Endodermal cell (in vitro differentiated cells): ENCODE measurements around the gene SPTA1. TPM values are rescaled to one million over a fixed set of nuclear protein-coding genes. Genes with fewer than 3 reads are reported as not detected.

Source experiments
- DNase-seq: peaks from one replicate; pipeline ENCODE4 v3.0.0-alpha.2; 2017
- H3K27ac ChIP-seq: 2 replicates; pipeline ENCODE4 v1.5.1; 2013; ENCODE audit warnings: mild to moderate bottlenecking, low read depth, low read length, moderate library complexity
- H3K27me3 ChIP-seq: 2 replicates; pipeline ENCODE4 v1.6.1; 2013; ENCODE audit warnings: mild to moderate bottlenecking, low read length, moderate library complexity; ENCODE audit not compliant: insufficient read depth, control insufficient read depth, poor library complexity, severe bottlenecking
- H3K36me3 ChIP-seq: 2 replicates; pipeline ENCODE4 v1.7.0; 2013; ENCODE audit warnings: mild to moderate bottlenecking, low read length, moderate library complexity; ENCODE audit not compliant: control insufficient read depth, insufficient read depth
- H3K4me1 ChIP-seq: one replicate; pipeline ENCODE4 v1.7.0; 2013; ENCODE audit warnings: low read length; ENCODE audit not compliant: control insufficient read depth, insufficient read depth
- H3K4me3 ChIP-seq: 2 replicates; pipeline ENCODE4 v1.5.1; 2013; ENCODE audit warnings: mild to moderate bottlenecking, low read length, moderate library complexity
- H3K9ac ChIP-seq: 2 replicates; pipeline ENCODE4 v1.6.1; 2013; ENCODE audit warnings: mild to moderate bottlenecking, low read length, moderate library complexity; ENCODE audit not compliant: poor library complexity, severe bottlenecking; ENCODE audit errors: extremely low read depth
- H3K9me3 ChIP-seq: 2 replicates; pipeline ENCODE4 v1.6.1; 2013; ENCODE audit warnings: mild to moderate bottlenecking, low read length, moderate library complexity; ENCODE audit not compliant: control insufficient read depth
- H3K27ac Mint-ChIP-seq: 2 replicates; pipeline ENCODE4 v1.8.0; 2020; ENCODE audit warnings: mixed read lengths
- H3K27me3 Mint-ChIP-seq: 2 replicates; pipeline ENCODE4 v1.8.0; 2021; ENCODE audit warnings: mild to moderate bottlenecking, mixed read lengths; ENCODE audit not compliant: insufficient read depth
- H3K36me3 Mint-ChIP-seq: 2 replicates; pipeline ENCODE4 v1.8.0; 2020; ENCODE audit warnings: low read depth, mixed read lengths
- H3K4me1 Mint-ChIP-seq: 2 replicates; pipeline ENCODE4 v1.8.0; 2020; ENCODE audit warnings: mixed read lengths
- H3K4me3 Mint-ChIP-seq: 2 replicates; pipeline ENCODE4 v1.8.0; 2020; ENCODE audit warnings: mild to moderate bottlenecking, moderate library complexity, mixed read lengths
- H3K9me3 Mint-ChIP-seq: 2 replicates; pipeline ENCODE4 v1.8.0; 2020; ENCODE audit warnings: mild to moderate bottlenecking, mixed read lengths
- CTCF ChIP-seq: fragments of 200-600 bp; sonication (generic); conservative IDR thresholded peaks from 2 replicates; pipeline ENCODE4 v1.5.0; 2021; ENCODE audit warnings: antibody characterized with exemption, mild to moderate bottlenecking
- WGBS, 2 experiments: methylation state at CpG; one replicate each; pipeline versions ENCODE4 v1.1.5 to v1.1.7; 2013; ENCODE audit warnings: missing lambda C conversion rate in 2 of 2, mixed read lengths in 1 of 2; ENCODE audit not compliant: insufficient coverage in 1 of 2, insufficient read length in 1 of 2; 5-methylcytosine and 5-hydroxymethylcytosine counted together
- total RNA-seq, 2 donors: library from RNA; stranded (reverse); fragmentation: NEBNext Ultra II Directional in 1 of 2; extraction: Animal tissue kit (Norgen Biotek cat#: 25700) in 1 of 2; gene quantifications; 2 replicates in 1 of 2; 3 replicates in 1 of 2; pipeline ENCODE4 v1.2.1, GENCODE V29; 2021

The SPTA1 gene
- total RNA-seq, 2 donors from 2014 or later = not detected

DNA sequence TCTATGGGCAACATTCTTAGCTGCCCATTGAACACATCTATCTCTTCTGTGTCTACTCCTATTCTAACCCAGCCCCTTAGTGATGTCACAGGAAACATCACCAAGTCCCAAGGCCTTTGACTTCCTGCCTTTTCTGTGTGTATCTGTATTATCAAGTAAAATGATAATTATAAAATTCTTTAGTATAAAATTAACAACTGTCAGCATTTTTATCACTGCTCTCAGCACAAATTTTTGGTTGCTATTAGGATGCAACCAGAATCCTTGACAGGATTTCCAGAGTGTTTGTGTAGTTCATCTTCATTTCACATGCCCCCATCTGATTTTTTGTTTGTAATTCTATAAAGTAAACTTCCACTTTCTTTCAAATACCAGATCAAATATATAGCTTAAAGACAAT is 47.6 kb downstream of the SPTA1 start:
- DNase-seq = no peak
- Mint-ChIP-seq H3K27me3 (no peaks in the 10 kb centered on the region), H3K9me3 (peaks cover 10% of the 10 kb centered on the region), H3K4me1 (no peaks in the 10 kb centered on the region), H3K27ac (no peak overlapping the region), H3K36me3 (no peaks in the 10 kb centered on the region), H3K4me3 (no peak overlapping the region)
- Histone ChIP-seq H3K4me3 (no peak overlapping the region), H3K4me1 (no peaks in the 10 kb centered on the region), H3K27ac (no peak overlapping the region), H3K9me3 (no peaks in the 10 kb centered on the region), H3K9ac (no peak overlapping the region), H3K36me3 (no peaks in the 10 kb centered on the region), H3K27me3 (no peaks in the 10 kb centered on the region)
- TF ChIP-seq CTCF = no peak

GRCh38 chr1:158638146-158638545 is 48.4 kb downstream of the SPTA1 start:
- no peak for TF ChIP-seq CTCF
- H3K4me1 Mint-ChIP-seq = no peaks in the 10 kb centered on the region
- WGBS, 2 experiments = 92 to 100% methylated on average over 2 to 4 of the region's 4 CpGs
- Histone ChIP-seq H3K9ac (no peak overlapping the region), H3K4me1 (no peaks in the 10 kb centered on the region), H3K27me3 (no peaks in the 10 kb centered on the region), H3K4me3 (no peak overlapping the region), H3K9me3 (no peaks in the 10 kb centered on the region), H3K27ac (no peak overlapping the region), H3K36me3 (no peaks in the 10 kb centered on the region)
- H3K9me3 Mint-ChIP-seq = peaks cover 12% of the 10 kb centered on the region
- H3K27ac Mint-ChIP-seq = no peak overlapping the region
- no peak overlapping the region for H3K4me3 Mint-ChIP-seq
- H3K36me3 Mint-ChIP-seq = no peaks in the 10 kb centered on the region
- no peaks in the 10 kb centered on the region for H3K27me3 Mint-ChIP-seq
- DNase-seq = no peak

DNA sequence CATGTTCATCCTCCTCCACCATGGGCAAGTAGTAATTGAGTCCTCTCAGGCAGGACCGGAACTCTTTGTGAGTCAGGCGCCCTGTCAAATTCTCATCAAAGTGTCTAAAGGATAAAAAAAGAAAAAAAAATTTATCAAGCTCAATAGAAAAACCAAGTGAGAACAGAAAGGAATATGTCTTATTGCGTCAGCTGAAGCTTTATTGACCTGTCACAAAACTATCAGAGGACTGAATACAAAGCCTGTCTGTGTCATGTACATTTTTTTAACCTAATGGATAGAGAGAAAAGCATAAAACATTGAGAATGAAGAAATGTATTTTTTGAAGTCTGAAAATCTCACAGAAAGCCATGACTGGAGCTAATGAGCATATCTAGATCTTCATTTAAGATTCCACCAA is 72.8 kb downstream of the SPTA1 start:
- Histone ChIP-seq H3K27me3 (no peaks in the 10 kb centered on the region), H3K4me1 (no peaks in the 10 kb centered on the region), H3K9ac (no peak overlapping the region), H3K4me3 (no peak overlapping the region), H3K27ac (no peak overlapping the region), H3K9me3 (no peaks in the 10 kb centered on the region), H3K36me3 (no peaks in the 10 kb centered on the region)
- Mint-ChIP-seq H3K4me3 (no peak overlapping the region), H3K27me3 (peaks cover 6% of the 10 kb centered on the region), H3K9me3 (no peaks in the 10 kb centered on the region), H3K27ac (no peak overlapping the region), H3K36me3 (no peaks in the 10 kb centered on the region), H3K4me1 (no peaks in the 10 kb centered on the region)
- whole genome bisulfite sequencing, 2 experiments = 92 to 93% methylated on average over 1 to 3 of the region's 3 CpGs
- TF ChIP-seq CTCF = no peak
- DNase-seq = no peak
